T-helper 2 cell treated with Interferon-gamma antibody and Interleukin-4, amounts not matched to agents 5 μg/mL and 100 μg/mL, for 36 hours (primary cell): ENCODE measurements around the gene KRT15.

Experiments
- DNase-seq: peaks from one replicate; pipeline ENCODE4 v3.0.0; 2021; ENCODE audit warnings: low spot score
- H3K27ac Mint-ChIP-seq: one replicate; pipeline ENCODE4 v1.8.0; 2021; ENCODE audit warnings: mild to moderate bottlenecking, mixed read lengths
- H3K27me3 Mint-ChIP-seq: one replicate; pipeline ENCODE4 v1.8.0; 2021; ENCODE audit warnings: low read depth, mixed read lengths
- H3K36me3 Mint-ChIP-seq: one replicate; pipeline ENCODE4 v1.8.0; 2021; ENCODE audit warnings: low read depth, mixed read lengths
- H3K4me1 Mint-ChIP-seq: one replicate; pipeline ENCODE4 v1.8.0; 2021; ENCODE audit warnings: low read depth, mixed read lengths
- H3K4me3 Mint-ChIP-seq: one replicate; pipeline ENCODE4 v1.8.0; 2022; ENCODE audit warnings: mild to moderate bottlenecking, moderate library complexity, mixed read lengths
- H3K9me3 Mint-ChIP-seq: one replicate; pipeline ENCODE4 v1.8.0; 2021; ENCODE audit warnings: mixed read lengths

The KRT15 gene

DNA sequence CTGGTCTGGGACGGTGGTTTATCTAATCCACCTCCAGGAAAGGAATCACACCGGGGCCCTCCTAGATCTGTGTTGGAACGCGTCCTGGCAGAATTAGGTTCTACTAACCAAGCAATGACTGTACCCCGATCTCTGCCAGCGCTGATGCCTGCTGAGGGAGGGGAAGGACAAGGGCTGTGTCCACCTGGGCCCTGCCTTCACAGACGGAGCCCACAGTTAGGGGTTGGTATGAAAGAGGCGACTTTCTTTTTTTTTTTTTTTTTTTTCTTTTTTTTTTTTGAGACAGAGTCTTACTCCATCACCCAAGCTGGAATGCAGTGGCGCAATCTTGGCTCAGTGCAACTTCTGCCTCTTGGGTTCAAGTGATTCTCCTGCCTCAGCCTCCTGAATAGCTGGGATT, 19.3 kb upstream of the KRT15 start:
- no peak overlapping the region for H3K27ac Mint-ChIP-seq
- no peaks in the 10 kb centered on the region for H3K9me3 Mint-ChIP-seq
- H3K4me3 Mint-ChIP-seq, result no peak overlapping the region
- no peak for DNase-seq
- H3K4me1 Mint-ChIP-seq, result no peaks in the 10 kb centered on the region
- peaks cover 12% of the 10 kb centered on the region for H3K27me3 Mint-ChIP-seq
- H3K36me3 Mint-ChIP-seq, result no peaks in the 10 kb centered on the region

DNA sequence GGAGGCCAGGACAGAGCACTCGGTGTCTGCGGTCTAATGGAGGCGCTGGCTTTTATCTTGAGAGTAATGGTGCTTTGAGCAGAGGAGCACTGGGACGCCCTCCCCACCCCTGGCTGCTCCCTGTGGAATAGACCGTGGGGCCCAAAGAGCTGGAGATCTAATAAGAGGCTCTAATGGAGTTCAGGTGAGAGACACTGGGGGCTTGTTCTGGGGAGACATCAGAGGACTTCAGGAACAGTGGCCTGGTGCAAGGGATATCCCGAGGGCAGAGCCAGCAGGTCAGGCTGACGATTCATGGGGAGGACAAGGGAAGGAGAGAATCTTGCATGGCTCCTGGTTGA, 18.9 kb upstream of the KRT15 start:
- H3K4me3 Mint-ChIP-seq, result no peak overlapping the region
- H3K27ac Mint-ChIP-seq, result no peak overlapping the region

DNA sequence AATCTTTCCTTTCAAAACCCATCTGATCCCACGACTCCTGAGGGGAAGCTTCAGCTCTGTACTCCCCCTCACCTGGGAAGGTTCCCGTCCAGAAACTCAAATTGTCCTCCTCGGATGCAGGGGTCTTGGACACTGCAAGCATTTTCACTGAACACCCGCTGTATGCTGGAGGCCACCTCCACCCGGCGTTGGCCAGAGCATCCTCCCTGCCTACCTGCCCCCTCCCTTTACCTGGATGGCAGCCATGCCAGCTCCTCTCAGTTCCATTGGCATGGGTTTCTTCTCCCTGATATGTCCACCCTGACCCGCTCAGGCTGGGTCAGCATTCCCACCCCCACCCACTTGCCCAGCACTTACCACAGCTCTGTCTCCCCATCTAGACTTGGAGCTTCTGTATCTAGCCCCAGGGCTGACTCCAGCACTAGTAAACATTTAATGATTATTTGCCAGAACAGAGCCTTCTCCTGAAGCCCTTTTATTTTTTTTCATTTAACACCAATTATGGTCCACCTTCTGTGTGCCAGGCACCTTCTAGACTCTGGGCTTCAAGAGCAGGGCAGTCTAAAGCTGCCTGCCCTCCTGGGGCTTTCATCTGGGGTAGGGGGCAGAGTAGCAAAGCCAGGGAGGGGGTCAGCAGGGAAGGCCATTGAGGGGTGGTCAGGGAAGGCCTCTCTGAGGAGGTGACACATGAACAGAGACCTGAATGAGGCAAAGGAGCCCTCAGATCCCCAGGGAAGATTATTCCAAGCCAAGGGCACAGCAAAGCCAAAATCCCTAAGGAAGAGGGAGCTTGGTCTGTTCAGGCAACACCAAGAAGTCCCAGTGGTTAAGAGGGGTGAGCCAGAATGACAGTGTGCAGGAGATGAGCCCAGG, 18.3 kb upstream of the KRT15 start:
- H3K27ac Mint-ChIP-seq, result no peak overlapping the region
- DNase-seq, result no peak

More for the DNA sequence above, 18.9 kb upstream of the KRT15 start:
- DNase-seq, result no peak
- Mint-ChIP-seq H3K9me3 (no peaks in the 10 kb centered on the region), H3K27me3 (peaks cover 14% of the 10 kb centered on the region), H3K4me1 (no peaks in the 10 kb centered on the region), H3K36me3 (no peaks in the 10 kb centered on the region)

DNA sequence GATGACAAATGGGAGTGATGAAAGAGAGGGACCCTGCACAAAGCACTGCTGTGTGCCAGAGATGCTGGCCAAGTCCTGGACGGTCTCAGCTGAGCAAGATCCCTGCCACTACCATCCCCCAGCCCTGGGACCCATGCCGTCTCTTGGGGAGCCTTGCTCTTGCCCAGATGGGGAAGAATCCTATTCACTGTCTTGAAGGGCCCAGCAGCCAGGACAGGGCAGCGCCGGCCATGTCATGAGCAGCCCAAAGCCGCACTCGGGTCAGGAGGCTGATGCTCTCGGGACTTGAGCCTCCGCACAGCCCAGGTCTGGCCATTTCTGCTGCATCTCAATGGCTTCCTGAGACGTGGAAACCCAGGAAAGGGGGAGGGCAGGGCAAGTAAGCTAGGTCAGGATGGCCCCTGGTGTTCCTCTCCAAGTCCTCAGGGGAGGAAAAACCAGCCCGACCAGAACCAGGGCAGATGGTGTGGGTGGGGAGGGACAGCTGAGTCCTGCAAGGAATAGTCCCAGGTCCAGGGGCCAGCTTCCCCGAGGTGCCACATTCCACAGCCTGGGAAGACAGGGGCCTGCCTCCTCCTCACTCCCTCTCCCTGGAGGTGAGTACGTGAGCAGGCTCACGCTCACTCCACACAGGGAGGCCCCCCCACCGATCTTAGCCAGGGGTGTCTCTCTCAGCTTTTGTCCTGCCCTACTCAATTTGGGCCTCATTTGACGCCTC, 17.2 kb upstream of the KRT15 start:
- DNase-seq, result no peak
- no peaks in the 10 kb centered on the region for H3K36me3 Mint-ChIP-seq
- no peak overlapping the region for H3K4me3 Mint-ChIP-seq
- no peaks in the 10 kb centered on the region for H3K9me3 Mint-ChIP-seq
- H3K27me3 Mint-ChIP-seq, result peaks cover 28% of the 10 kb centered on the region
- H3K4me1 Mint-ChIP-seq, result no peaks in the 10 kb centered on the region
- H3K27ac Mint-ChIP-seq, result no peak overlapping the region

More for the DNA sequence above, 18.3 kb upstream of the KRT15 start:
- H3K27me3 Mint-ChIP-seq, result peaks cover 20% of the 10 kb centered on the region
- no peaks in the 10 kb centered on the region for H3K36me3 Mint-ChIP-seq
- H3K9me3 Mint-ChIP-seq, result no peaks in the 10 kb centered on the region
- H3K4me1 Mint-ChIP-seq, result no peaks in the 10 kb centered on the region
- H3K4me3 Mint-ChIP-seq, result no peak overlapping the region

DNA sequence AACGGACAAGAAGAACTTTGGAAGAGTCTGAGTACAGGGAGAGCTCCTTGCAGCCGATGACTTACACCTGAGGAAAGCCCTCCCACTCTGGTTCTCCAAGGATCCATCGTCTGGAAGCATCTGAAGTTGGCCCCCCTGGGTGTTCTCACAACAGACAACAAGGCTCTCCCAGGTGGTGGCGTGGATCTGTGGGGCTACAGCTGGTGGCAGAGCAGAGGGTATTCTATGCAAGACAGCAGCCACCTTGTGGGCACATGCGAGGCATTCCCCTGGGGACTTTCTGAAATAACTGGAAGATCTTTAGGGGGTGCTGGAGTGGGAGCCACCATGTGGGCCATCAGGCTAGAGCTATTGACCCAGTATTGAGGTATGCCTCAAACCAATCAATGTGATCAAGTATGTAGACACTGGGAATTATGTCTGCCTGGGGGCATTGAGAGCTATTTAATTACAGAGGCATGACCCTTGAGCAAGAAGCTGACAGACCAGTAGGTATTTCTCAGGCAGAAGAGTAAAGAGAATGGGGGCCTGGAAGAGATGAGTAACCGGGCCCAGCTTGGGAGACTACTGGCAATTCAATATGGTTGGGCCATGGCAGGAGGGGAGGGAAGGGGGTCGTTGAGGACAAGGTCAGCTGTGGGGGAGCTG, 16.3 kb upstream of the KRT15 start:
- Mint-ChIP-seq H3K4me1 (no peaks in the 10 kb centered on the region), H3K36me3 (no peaks in the 10 kb centered on the region), H3K4me3 (no peak overlapping the region), H3K9me3 (no peaks in the 10 kb centered on the region), H3K27ac (no peak overlapping the region), H3K27me3 (peaks cover 32% of the 10 kb centered on the region)
- no peak for DNase-seq

DNA sequence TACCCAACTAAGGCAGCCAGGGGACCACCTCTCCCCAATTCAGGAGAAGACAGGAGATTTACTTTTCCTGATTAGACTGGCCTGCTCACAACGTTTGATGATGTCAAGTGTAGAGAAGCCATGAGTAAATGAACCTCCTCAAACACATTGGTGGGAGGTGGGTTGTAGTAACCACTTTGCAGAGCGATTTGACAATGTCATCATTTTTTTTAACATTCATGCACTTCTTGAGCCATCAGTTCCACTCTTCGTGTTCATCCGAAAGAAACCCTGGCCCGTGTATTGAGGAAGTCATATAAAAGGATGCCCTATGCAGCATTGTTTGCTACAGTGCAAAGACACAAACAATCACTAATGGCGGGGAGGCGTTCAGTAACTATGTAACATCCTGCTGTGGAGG, 14.9 kb upstream of the KRT15 start:
- Mint-ChIP-seq H3K27ac (no peak overlapping the region), H3K4me1 (no peaks in the 10 kb centered on the region), H3K9me3 (no peaks in the 10 kb centered on the region), H3K27me3 (peaks cover 46% of the 10 kb centered on the region), H3K36me3 (no peaks in the 10 kb centered on the region), H3K4me3 (no peak overlapping the region)
- no peak for DNase-seq

DNA sequence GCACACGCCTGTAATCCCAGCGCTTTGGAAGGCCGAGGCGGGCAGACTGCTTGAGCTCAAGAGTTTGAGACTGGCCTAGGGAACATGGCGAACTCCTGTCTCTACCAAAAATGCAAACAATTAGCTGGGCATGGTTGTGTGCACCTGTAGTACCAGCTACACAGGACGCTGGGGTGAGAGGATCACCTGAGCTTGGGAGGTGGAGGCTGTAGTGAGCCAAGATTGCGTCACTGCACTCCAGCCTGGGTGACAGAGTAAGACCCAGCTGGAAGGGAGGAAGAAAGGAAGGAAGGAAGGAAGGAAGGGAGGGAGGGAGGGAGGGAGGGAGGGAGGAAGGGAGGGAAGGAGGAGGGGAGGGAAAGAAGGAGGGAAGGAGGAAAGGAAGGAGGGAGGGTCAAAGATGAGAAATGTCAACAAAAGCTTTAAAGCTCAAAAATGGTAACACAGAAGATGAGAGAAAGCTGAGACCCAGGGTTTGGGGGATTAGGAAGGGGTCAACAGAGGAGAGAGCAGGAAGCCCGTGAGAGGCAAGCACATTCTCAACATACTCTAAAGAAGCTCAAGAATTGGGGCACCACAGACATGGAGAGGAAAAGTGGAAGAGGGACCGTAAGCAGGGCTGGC, 14.4 kb upstream of the KRT15 start:
- Mint-ChIP-seq H3K36me3 (no peaks in the 10 kb centered on the region), H3K4me1 (no peaks in the 10 kb centered on the region), H3K27ac (no peak overlapping the region), H3K27me3 (peaks cover 52% of the 10 kb centered on the region), H3K9me3 (no peaks in the 10 kb centered on the region), H3K4me3 (no peak overlapping the region)
- no peak for DNase-seq

DNA sequence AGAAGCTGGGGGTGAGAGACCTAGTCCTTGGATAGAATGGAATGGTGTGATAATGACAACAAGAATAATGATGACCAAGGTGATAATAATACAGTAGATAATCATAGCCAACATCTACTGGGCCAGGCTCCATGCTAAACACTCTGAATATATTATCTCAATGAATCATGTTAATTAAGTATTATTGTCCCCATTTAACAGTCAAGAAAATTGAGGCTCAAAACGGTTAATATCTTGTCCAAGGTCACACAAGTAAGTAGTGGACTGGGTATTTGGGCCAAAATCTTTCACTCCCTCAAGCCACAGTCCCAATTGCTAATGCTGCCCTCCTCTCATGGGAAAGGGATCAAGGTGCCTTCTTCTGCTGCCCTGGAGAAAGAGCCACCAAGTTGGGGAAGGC, 13.3 kb upstream of the KRT15 start:
- DNase-seq, result no peak
- Mint-ChIP-seq H3K27me3 (peaks cover 56% of the 10 kb centered on the region), H3K4me1 (no peaks in the 10 kb centered on the region), H3K36me3 (no peaks in the 10 kb centered on the region), H3K9me3 (no peaks in the 10 kb centered on the region), H3K4me3 (no peak overlapping the region), H3K27ac (no peak overlapping the region)

DNA sequence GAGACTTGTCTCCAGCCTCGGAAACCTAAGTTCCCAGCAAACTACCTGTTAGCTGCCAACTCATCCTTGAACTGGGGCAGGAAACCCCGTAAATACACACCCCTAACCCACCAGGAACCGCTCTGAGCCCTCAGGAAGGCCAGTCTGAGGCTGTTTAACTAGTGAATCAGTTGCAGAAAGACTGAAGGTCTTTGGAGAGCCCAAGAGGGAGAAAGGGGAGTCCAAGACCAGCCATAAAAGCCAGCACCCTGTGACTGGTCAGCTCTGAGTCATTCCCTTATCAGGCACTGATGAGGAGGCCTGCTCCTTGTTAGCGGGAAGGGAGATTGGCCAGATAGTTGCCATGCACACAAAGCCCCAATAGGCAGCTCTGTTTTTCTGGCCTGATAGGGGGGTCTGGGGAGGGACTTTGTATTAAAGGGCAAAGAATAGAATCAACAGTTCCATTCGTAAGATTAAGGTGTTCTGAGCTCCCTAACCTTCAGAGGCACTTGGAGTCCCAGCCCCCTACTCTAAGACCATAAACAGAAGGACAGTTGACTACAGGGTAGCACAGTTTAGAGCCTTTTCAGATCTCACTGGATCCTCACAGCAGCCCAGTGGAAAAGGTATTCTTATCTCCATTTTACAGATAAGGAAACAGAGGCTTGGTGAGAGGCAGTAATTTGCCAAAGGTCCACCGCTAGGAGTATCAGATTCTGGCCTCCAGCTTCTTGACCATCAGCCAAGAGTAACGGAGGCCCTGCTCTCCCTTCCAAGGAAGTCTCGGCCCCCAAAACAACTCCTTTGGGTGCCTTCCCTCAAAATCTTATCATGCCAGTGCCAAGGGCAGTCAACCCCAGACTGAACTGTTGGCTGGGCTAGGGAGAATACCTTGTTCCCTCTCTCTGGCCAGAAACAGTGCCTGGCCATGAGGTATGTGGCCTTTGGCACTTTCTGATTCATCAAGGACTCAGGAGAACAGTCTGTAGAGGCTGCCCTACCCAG, 11.7 kb upstream of the KRT15 start:
- no peaks in the 10 kb centered on the region for H3K4me1 Mint-ChIP-seq
- no peaks in the 10 kb centered on the region for H3K36me3 Mint-ChIP-seq
- H3K9me3 Mint-ChIP-seq, result no peaks in the 10 kb centered on the region
- DNase-seq, result no peak
- peaks cover 63% of the 10 kb centered on the region for H3K27me3 Mint-ChIP-seq
- no peak overlapping the region for H3K27ac Mint-ChIP-seq
- H3K4me3 Mint-ChIP-seq, result no peak overlapping the region

DNA sequence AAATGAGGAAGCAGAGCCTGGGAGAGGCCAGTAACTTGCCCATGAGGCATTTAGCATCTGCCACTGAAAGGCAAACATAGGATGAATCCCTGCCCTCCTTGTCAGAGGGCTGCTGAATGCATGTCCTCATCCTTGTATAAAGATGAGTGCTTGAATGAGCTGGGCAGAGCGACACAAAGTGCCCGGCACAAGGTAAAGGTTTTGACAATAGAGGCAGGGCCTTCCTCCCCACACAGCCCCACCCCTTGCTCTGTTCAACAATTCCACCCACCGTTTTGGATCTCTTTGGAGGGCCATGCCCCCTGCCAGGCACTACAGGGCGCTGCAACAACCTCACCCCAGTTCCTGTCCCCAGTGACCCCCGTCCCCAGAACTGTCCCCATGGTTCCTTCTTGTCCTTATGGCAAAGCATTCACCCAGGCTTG, 10.8 kb upstream of the KRT15 start:
- Mint-ChIP-seq H3K27ac (no peak overlapping the region), H3K36me3 (no peaks in the 10 kb centered on the region), H3K4me1 (no peaks in the 10 kb centered on the region), H3K9me3 (no peaks in the 10 kb centered on the region), H3K4me3 (no peak overlapping the region), H3K27me3 (peaks cover 65% of the 10 kb centered on the region)
- DNase-seq, result no peak

DNA sequence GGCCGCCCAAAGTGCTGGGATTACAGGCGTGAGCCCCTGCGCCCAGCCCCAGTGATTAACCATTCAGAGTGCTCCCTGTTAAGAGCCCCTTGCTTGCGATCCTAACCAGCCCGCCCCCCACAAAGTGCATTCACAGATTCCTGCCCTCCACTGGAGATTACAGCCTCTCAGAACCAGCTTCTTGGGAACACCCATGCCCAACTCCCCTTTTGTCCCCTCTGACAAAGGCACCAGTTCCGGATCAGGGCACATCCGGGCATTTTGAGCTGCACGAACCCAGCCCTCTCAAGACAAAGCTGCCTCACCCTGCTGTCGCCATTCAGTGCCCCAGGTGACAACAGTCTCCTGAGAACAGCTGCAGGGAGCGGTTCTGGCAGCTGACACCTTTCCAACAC, 10.3 kb upstream of the KRT15 start:
- DNase-seq, result no peak
- no peaks in the 10 kb centered on the region for H3K4me1 Mint-ChIP-seq
- no peak overlapping the region for H3K27ac Mint-ChIP-seq
- H3K9me3 Mint-ChIP-seq, result no peaks in the 10 kb centered on the region
- H3K36me3 Mint-ChIP-seq, result no peaks in the 10 kb centered on the region
- no peak overlapping the region for H3K4me3 Mint-ChIP-seq
- H3K27me3 Mint-ChIP-seq, result peaks cover 63% of the 10 kb centered on the region

DNA sequence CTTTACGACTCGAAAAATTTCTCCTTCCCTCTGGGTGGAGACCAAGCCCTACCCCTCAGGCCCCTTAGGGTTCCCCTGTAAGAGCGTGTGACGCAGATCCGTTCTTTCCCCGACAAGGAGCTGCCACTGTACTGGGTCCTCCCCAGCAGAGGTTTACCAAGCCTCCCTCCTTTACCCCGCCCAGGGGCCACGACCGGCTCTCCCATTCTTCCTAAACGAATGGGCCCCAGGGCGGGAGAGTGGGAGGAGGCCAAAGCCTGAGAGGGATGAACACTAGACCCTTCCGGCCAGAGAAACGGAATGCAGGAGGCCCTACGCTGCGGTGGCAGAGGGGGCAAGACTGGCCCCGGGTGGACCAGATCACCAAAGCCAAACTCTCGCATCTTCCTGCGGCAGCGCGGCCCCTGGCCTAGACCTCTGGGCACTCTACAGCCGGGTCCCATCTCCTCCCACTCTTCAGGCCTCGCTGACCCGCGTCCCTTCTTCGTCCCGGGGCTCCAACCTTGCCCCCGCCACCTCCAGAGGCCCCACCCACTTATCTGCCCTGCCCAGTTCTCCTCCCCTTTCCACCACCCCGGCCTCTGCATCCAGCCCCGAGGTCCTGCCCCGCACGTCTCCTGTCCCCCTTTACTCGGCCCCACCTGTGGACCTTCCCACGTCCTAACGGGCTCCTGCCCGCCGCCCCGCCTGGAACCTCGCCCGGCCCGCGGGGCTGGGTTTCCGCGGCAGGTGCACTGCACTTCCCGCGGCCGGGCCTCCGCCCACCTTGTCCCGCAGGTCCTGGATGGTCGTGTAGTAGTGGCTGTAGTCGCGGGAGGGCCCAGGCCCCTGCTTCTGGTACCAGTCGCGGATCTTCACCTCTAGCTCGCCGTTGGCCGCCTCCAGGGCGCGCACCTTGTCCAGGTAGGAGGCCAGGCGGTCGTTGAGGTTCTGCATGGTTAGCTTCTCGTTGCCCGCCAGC, 8.7 kb upstream of the KRT15 start:
- Mint-ChIP-seq H3K9me3 (no peaks in the 10 kb centered on the region), H3K4me1 (no peaks in the 10 kb centered on the region), H3K36me3 (no peaks in the 10 kb centered on the region), H3K27ac (no peak overlapping the region), H3K27me3 (peaks cover 56% of the 10 kb centered on the region), H3K4me3 (no peak overlapping the region)
- DNase-seq, result no peak
